Thyroid gland (tissue), 4 donors: Measurements from ENCODE around the gene RELT. TPM values are rescaled to one million over a fixed set of nuclear protein-coding genes. Genes with fewer than 3 reads are reported as not detected.

Experiments used
- DNase-seq, 2 donors: peaks; one replicate each; pipeline ENCODE4 v3.0.0-alpha.2; 2019
- H3K27ac ChIP-seq, 3 donors: fragments of 200-600 bp; sonication (generic); 1 replicate in 2 of 3; 2 replicates in 1 of 3; pipeline ENCODE4 v1.5.1; 2016 to 2019; ENCODE audit warnings: mild to moderate bottlenecking in 1 of 3, moderate library complexity in 1 of 3
- H3K27me3 ChIP-seq: fragments of 200-600 bp; sonication (generic); one replicate; pipeline ENCODE4 v1.5.1; 2019
- H3K36me3 ChIP-seq, 2 donors: fragments of 200-600 bp; sonication (generic); one replicate each; pipeline ENCODE4 v1.5.1; 2016 to 2019
- H3K4me1 ChIP-seq, 2 donors: fragments of 200-600 bp; sonication (generic); one replicate each; pipeline ENCODE4 v1.5.1; 2017 to 2019
- H3K4me3 ChIP-seq, 3 donors: fragments of 200-600 bp; sonication (generic); replicated peaks in 1 of 3; 1 replicate in 2 of 3; 2 replicates in 1 of 3; pipeline ENCODE4 v1.5.1; 2016; ENCODE audit warnings: mild to moderate bottlenecking in 1 of 3
- H3K9me3 ChIP-seq: fragments of 200-600 bp; sonication (generic); one replicate; pipeline ENCODE4 v1.5.1; 2017
- POLR2A ChIP-seq, 2 donors: fragments of 450-650 bp; IDR thresholded peaks; one replicate each; pipeline ENCODE4 v1.6.1; 2017; ENCODE audit warnings: antibody characterized with exemption in 2 of 2, mild to moderate bottlenecking in 2 of 2, moderate library complexity in 1 of 2
- WGBS, 2 donors: methylation state at CpG; one replicate each; pipeline ENCODE4 v1.1.5; 2017; 5-methylcytosine and 5-hydroxymethylcytosine counted together
- intact Hi-C: fragments of 100-400 bp; cut with DNase I; formaldehyde crosslinking; loops from one replicate; pipeline ENCODE4 v1.15.1; 2023
- total RNA-seq, 4 donors: library from RNA; depleted of rRNA; stranded (reverse); fragments of >200 nt; gene quantifications; one replicate each; pipeline ENCODE4 v1.2.3, GENCODE V29; 2016
- TF ChIP-seq, protein P1 (sequence below), 6 experiments: fragments of 200-600 bp in 3 of 6; fragments of 450-650 bp in 3 of 6; sonication (generic) in 3 of 6; IDR thresholded peaks; one replicate each; pipeline ENCODE4 v1.5.1; 2016 to 2019; ENCODE audit warnings: antibody characterized with exemption in 6 of 6, mild to moderate bottlenecking in 2 of 6, inconsistent platforms in 1 of 6, moderate library complexity in 1 of 6

RELT gene
- total RNA-seq, 4 donors from 2014 or later = 1.6 to 3.5 (median 1.9) TPM

DNA sequence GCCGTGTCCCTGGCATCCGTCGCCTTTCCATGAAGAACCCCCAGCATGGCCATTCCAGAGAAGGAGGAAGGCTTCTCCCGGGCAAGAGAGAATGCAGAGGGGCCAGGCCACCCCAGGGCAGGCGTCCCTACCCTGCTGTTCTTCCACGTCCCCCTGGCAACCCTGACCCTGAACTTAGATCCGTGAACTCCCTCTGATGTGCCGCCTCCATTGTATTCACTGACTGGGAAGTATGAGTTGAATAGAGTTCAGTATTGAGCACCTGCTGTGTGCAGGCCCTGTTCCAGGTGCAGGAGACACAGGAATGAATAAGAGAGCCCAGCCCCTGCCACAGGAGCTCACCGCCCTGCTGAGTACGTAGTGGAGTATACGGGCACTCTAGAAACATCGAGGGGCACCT lies 29.1 kb upstream of the RELT start:
- Histone ChIP-seq H3K27me3 (no peaks in the 10 kb centered on the region), H3K27ac (no peak overlapping the region), H3K36me3 (no peaks in the 10 kb centered on the region), H3K4me3 (no peak overlapping the region), H3K4me1 (peaks cover 28 to 50% of the 10 kb centered on the region in 2 donors), H3K9me3 (no peaks in the 10 kb centered on the region)
- no peak for TF ChIP-seq POLR2A (IDR thresholded peaks at IDR 0.05)
- TF ChIP-seq, protein P1, sequence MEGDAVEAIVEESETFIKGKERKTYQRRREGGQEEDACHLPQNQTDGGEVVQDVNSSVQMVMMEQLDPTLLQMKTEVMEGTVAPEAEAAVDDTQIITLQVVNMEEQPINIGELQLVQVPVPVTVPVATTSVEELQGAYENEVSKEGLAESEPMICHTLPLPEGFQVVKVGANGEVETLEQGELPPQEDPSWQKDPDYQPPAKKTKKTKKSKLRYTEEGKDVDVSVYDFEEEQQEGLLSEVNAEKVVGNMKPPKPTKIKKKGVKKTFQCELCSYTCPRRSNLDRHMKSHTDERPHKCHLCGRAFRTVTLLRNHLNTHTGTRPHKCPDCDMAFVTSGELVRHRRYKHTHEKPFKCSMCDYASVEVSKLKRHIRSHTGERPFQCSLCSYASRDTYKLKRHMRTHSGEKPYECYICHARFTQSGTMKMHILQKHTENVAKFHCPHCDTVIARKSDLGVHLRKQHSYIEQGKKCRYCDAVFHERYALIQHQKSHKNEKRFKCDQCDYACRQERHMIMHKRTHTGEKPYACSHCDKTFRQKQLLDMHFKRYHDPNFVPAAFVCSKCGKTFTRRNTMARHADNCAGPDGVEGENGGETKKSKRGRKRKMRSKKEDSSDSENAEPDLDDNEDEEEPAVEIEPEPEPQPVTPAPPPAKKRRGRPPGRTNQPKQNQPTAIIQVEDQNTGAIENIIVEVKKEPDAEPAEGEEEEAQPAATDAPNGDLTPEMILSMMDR (IDR thresholded peaks at IDR 0.05) = no peak
- 88 to 90% methylated on average over 7 to 12 of the region's 12 CpGs for WGBS, 2 donors
- no peak for DNase-seq
- intact Hi-C loops = no loop called here

DNA sequence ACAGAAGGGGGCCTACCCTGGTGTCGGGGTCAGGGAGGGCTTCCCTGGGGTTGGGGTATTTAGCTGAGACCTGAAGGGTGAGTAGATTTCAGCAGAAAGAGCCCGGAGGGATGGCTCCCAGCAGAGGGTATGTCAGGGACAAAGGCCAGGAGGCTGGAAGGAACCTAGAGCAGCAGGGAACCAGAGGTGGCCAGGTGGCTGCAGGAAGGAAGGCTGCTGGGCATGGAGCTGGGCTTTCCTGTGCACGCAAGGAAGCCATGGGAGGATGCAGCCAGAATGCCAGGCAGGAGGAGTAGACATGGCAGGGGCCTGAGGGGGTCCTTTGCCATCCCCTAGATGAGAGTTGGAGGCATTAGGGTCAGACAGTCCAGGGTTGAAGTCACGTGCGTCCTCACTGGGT lies 27.4 kb upstream of the RELT start:
- 89 to 94% methylated on average over 5 of the region's 5 CpGs for WGBS, 2 donors
- H3K36me3 ChIP-seq = peaks cover 0 to 5% of the 10 kb centered on the region in 2 donors
- no peaks in the 10 kb centered on the region for H3K27me3 ChIP-seq
- TF ChIP-seq, protein P1 (IDR thresholded peaks at IDR 0.05) = no peak
- no peak for TF ChIP-seq POLR2A (IDR thresholded peaks at IDR 0.05)
- H3K4me1 ChIP-seq = peaks cover 16 to 33% of the 10 kb centered on the region in 2 donors
- H3K9me3 ChIP-seq = no peaks in the 10 kb centered on the region
- intact Hi-C loops = no loop called here
- H3K4me3 ChIP-seq = no peak overlapping the region
- DNase-seq = no peak
- H3K27ac ChIP-seq = no peak overlapping the region

DNA sequence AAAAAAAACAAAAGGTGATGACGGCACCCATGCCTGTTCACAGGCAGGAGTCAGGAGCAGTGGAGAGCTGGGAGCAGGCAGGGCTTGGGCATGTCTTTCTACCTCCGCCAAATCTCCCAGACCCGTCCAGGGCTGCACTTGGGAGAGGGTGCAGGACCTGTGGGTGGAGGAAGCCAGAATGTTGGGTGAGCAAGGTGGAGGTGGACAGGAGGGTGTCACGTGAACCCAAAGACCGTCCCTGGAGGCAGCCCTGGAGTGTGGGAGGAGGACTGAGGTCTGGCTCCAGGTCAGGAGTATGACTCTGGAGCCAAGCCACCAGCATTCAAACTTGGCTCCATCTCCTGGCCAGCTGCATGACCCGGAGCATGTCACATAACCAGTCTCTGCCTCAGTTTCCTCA lies 26.6 kb upstream of the RELT start:
- intact Hi-C loops = no loop called here
- Histone ChIP-seq H3K27ac (peak overlapping the region in 2 of 3 donors; percentile 0 to 14), H3K4me3 (no peak overlapping the region), H3K4me1 (peaks cover 11 to 25% of the 10 kb centered on the region in 2 donors), H3K27me3 (no peaks in the 10 kb centered on the region), H3K36me3 (peaks cover 0 to 5% of the 10 kb centered on the region in 2 donors), H3K9me3 (no peaks in the 10 kb centered on the region)
- DNase-seq = peak; percentile 61 to 62
- WGBS, 2 donors = 42 to 46% methylated on average over 6 of the region's 6 CpGs
- TF ChIP-seq, protein P1 (IDR thresholded peaks at IDR 0.05) = peak in 1 of 6 experiments; percentile 7
- TF ChIP-seq POLR2A (IDR thresholded peaks at IDR 0.05) = no peak

DNA sequence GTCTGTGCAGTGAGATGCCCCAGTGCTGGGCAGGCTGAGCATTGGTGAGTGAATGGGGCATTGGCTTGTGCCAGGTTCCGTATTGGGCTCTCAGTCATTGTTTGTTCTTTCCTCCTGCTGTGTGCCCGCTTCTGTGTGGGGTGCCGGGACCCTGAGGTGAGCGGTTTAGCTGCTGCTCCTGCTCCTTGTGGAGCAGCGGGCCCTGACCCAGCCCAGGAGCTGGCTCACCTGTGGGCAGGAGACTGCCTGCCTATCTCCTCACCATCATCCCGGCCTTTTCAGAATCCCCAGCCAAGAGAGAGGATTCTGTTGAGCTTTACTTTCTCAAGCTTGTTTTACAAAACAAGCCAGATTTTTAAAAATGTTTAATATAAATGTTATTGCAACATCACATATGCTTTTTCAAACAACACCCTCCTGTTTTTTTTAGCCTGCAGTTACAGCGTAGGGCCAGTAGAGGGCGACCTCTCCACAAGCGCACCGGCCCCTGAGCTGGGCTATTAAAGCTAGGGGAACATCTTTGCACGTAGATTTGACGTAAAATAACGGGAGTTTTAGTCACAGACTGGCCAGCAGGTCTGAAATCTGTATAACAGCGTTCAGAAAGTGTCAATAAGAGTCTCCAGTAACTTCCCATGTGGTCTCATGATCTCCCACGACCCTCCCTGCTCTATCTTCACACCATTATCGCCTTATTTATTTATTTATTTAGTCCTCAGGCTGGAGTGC lies 25.1 kb upstream of the RELT start:
- no peak overlapping the region for H3K27ac ChIP-seq
- peak; percentile 44 to 51 for DNase-seq
- 23% methylated on average over 16 of the region's 16 CpGs for WGBS, 2 donors
- no peaks in the 10 kb centered on the region for H3K9me3 ChIP-seq
- no peak overlapping the region for H3K4me3 ChIP-seq
- intact Hi-C loops = no loop called here
- H3K4me1 ChIP-seq = peaks cover 11 to 21% of the 10 kb centered on the region in 2 donors
- no peaks in the 10 kb centered on the region for H3K27me3 ChIP-seq
- peaks cover 7 to 8% of the 10 kb centered on the region in 2 donors for H3K36me3 ChIP-seq
- no peak for TF ChIP-seq POLR2A (IDR thresholded peaks at IDR 0.05)
- TF ChIP-seq, protein P1 (IDR thresholded peaks at IDR 0.05) = peak; percentile 76 to 96 (median 90)

DNA sequence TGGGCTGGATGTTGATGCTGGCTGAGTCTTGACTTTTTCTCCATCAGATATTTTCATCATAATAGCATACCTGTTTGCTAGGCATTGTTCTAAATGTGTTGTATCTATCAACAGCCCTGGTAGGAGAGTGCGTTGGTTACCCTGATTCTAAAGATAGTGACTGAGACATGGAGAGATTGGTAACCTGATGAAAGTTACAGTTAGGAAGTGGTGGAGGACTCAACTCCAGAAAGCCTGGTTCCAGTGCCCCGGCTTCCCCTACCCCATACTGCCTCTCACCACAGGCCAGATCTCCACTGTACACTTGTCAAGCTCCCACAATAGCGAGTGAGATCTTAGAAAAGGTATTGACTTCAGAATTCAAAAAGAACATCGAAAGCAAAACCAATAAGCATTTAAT lies 22.8 kb upstream of the RELT start:
- Histone ChIP-seq H3K27me3 (no peaks in the 10 kb centered on the region), H3K9me3 (no peaks in the 10 kb centered on the region), H3K4me3 (no peak overlapping the region), H3K4me1 (peaks cover 11 to 21% of the 10 kb centered on the region in 2 donors), H3K36me3 (peaks cover 18 to 20% of the 10 kb centered on the region in 2 donors), H3K27ac (no peak overlapping the region)
- TF ChIP-seq, protein P1 (IDR thresholded peaks at IDR 0.05) = no peak
- no peak for TF ChIP-seq POLR2A (IDR thresholded peaks at IDR 0.05)
- no peak for DNase-seq
- WGBS, 2 donors = 92 to 94% methylated on average over 4 of the region's 4 CpGs
- intact Hi-C loops = no loop called here
